Activated CD4-positive, alpha-beta memory T cell treated with anti-CD3 and anti-CD28 coated beads for 36 hours (primary cell): ENCODE data around the gene FNDC1. TPM values are rescaled to one million over a fixed set of nuclear protein-coding genes. Genes with fewer than 3 reads are reported as not detected.

Experiments
- CTCF ChIA-PET: fragments of 350-600 bp; sonication (Branson Sonifier 250); formaldehyde crosslinking; loops from one replicate; lab custom pipeline; 2021; ENCODE audit warnings: antibody characterized with exemption, inconsistent platforms; lab: Charles Lee
- POLR2A ChIA-PET: fragments of 350-600 bp; sonication (Branson Sonifier 250); formaldehyde crosslinking; loops from one replicate; lab custom pipeline; 2021; ENCODE audit warnings: antibody characterized with exemption; lab: Charles Lee
- DNase-seq: peaks from one replicate; pipeline ENCODE4 v3.0.0-alpha.2; 2020
- H3K27ac Mint-ChIP-seq: one replicate; pipeline ENCODE4 v1.8.0; 2021; ENCODE audit warnings: mixed read lengths
- H3K27me3 Mint-ChIP-seq: one replicate; pipeline ENCODE4 v1.8.0; 2021; ENCODE audit warnings: mixed read lengths
- H3K36me3 Mint-ChIP-seq: one replicate; pipeline ENCODE4 v1.8.0; 2021; ENCODE audit warnings: mixed read lengths
- H3K4me1 Mint-ChIP-seq: one replicate; pipeline ENCODE4 v1.8.0; 2021; ENCODE audit warnings: low read depth, mixed read lengths
- H3K4me3 Mint-ChIP-seq: one replicate; pipeline ENCODE4 v1.8.0; 2021; ENCODE audit warnings: mild to moderate bottlenecking, mixed read lengths
- H3K9me3 Mint-ChIP-seq: one replicate; pipeline ENCODE4 v1.8.0; 2021; ENCODE audit warnings: mixed read lengths
- intact Hi-C: fragments of 100-400 bp; cut with micrococcal nuclease; formaldehyde crosslinking; loops from one replicate; pipeline ENCODE4 v1.15.1; 2023
- total RNA-seq, 2 experiments: library from RNA; stranded (reverse); gene quantifications; one replicate each; pipeline ENCODE4 v1.2.3, GENCODE V29; 2021

The FNDC1 gene
- total RNA-seq, 2 experiments from 2014 or later, result not detected

- H3K27me3 Mint-ChIP-seq, result peaks cover 20% of the 10 kb centered on the region
- no peaks in the 10 kb centered on the region for H3K9me3 Mint-ChIP-seq
- H3K36me3 Mint-ChIP-seq, result no peaks in the 10 kb centered on the region
- H3K4me1 Mint-ChIP-seq, result no peaks in the 10 kb centered on the region
- CTCF ChIA-PET, result interaction anchor here (1.0 kb wide), 1 partner anchor 128 kb away, joined by 3 read pairs; no protein-coding TSS in a partner anchor
- intact Hi-C loops, result no loop called here
- H3K4me3 Mint-ChIP-seq, result no peak overlapping the region
- POLR2A ChIA-PET, result no interaction called here
- DNase-seq, result no peak
- no peak overlapping the region for H3K27ac Mint-ChIP-seq
Measured at GRCh38 chr6:159302594-159302992, 133.4 kb downstream of the FNDC1 start.

- Mint-ChIP-seq H3K9me3 (no peaks in the 10 kb centered on the region), H3K27ac (no peak overlapping the region), H3K36me3 (no peaks in the 10 kb centered on the region), H3K4me1 (no peaks in the 10 kb centered on the region), H3K4me3 (no peak overlapping the region), H3K27me3 (peaks cover 14% of the 10 kb centered on the region)
- ChIA-PET POLR2A (no interaction called here), CTCF (interaction anchor here (1.0 kb wide), 1 partner anchor 129 kb away, joined by 3 read pairs; no protein-coding TSS in a partner anchor)
- intact Hi-C loops, result no loop called here
- no peak for DNase-seq
Measured at GRCh38 chr6:159303159-159303558, 134.0 kb downstream of the FNDC1 start.

- no peak for DNase-seq
- no peaks in the 10 kb centered on the region for H3K4me1 Mint-ChIP-seq
- ChIA-PET CTCF (no interaction called here), POLR2A (no interaction called here)
- no peak overlapping the region for H3K27ac Mint-ChIP-seq
- no peaks in the 10 kb centered on the region for H3K36me3 Mint-ChIP-seq
- H3K27me3 Mint-ChIP-seq, result peaks cover 12% of the 10 kb centered on the region
- H3K4me3 Mint-ChIP-seq, result no peak overlapping the region
- no peaks in the 10 kb centered on the region for H3K9me3 Mint-ChIP-seq
- intact Hi-C loops, result no loop called here
Measured at GRCh38 chr6:159303784-159304183, 134.6 kb downstream of the FNDC1 start.

GRCh38 chr6:159304641-159305040 lies 135.4 kb downstream of the FNDC1 start:
- H3K4me1 Mint-ChIP-seq, result no peaks in the 10 kb centered on the region
- POLR2A ChIA-PET, result no interaction called here

GRCh38 chr6:159305159-159305558 lies 136.0 kb downstream of the FNDC1 start:
- intact Hi-C loops, result no loop called here
- H3K4me3 Mint-ChIP-seq, result no peak overlapping the region
- no peak overlapping the region for H3K27ac Mint-ChIP-seq
- no peaks in the 10 kb centered on the region for H3K4me1 Mint-ChIP-seq
- H3K36me3 Mint-ChIP-seq, result no peaks in the 10 kb centered on the region
- no peak for DNase-seq
- POLR2A ChIA-PET, result no interaction called here
- H3K27me3 Mint-ChIP-seq, result peaks cover 8% of the 10 kb centered on the region
- no peaks in the 10 kb centered on the region for H3K9me3 Mint-ChIP-seq
- CTCF ChIA-PET, result no interaction called here

More at GRCh38 chr6:159304641-159305040, 135.4 kb downstream of the FNDC1 start:
- Mint-ChIP-seq H3K36me3 (no peaks in the 10 kb centered on the region), H3K4me3 (no peak overlapping the region), H3K27me3 (peaks cover 8% of the 10 kb centered on the region), H3K27ac (no peak overlapping the region), H3K9me3 (no peaks in the 10 kb centered on the region)
- no peak for DNase-seq
- intact Hi-C loops, result no loop called here
- CTCF ChIA-PET, result no interaction called here

- intact Hi-C loops, result no loop called here
- H3K27me3 Mint-ChIP-seq, result peaks cover 6% of the 10 kb centered on the region
- H3K9me3 Mint-ChIP-seq, result no peaks in the 10 kb centered on the region
- ChIA-PET POLR2A (interaction anchor here (0.6 kb wide), 1 partner anchor 506 kb away, joined by 3 read pairs; no protein-coding TSS in a partner anchor), CTCF (no interaction called here)
- no peak for DNase-seq
- H3K4me3 Mint-ChIP-seq, result no peak overlapping the region
- no peak overlapping the region for H3K27ac Mint-ChIP-seq
- no peaks in the 10 kb centered on the region for H3K36me3 Mint-ChIP-seq
- no peaks in the 10 kb centered on the region for H3K4me1 Mint-ChIP-seq
Measured at GRCh38 chr6:159305804-159306537, 136.8 kb downstream of the FNDC1 start.

GRCh38 chr6:159307246-159307790 lies 138.1 kb downstream of the FNDC1 start:
- ChIA-PET CTCF (interaction anchor here (1.9 kb wide), 1 partner anchor 133 kb away, joined by 4 read pairs; no protein-coding TSS in a partner anchor), POLR2A (no interaction called here)
- Mint-ChIP-seq H3K36me3 (no peaks in the 10 kb centered on the region), H3K27ac (no peak overlapping the region), H3K27me3 (peaks cover 6% of the 10 kb centered on the region), H3K4me1 (no peaks in the 10 kb centered on the region), H3K4me3 (no peak overlapping the region), H3K9me3 (no peaks in the 10 kb centered on the region)
- intact Hi-C loops, result no loop called here
- no peak for DNase-seq

- ChIA-PET POLR2A (no interaction called here), CTCF (interaction anchor here (1.9 kb wide), 1 partner anchor 134 kb away, joined by 4 read pairs; no protein-coding TSS in a partner anchor)
- H3K4me3 Mint-ChIP-seq, result no peak overlapping the region
- no peak overlapping the region for H3K27ac Mint-ChIP-seq
- DNase-seq, result no peak
- H3K9me3 Mint-ChIP-seq, result no peaks in the 10 kb centered on the region
- no peaks in the 10 kb centered on the region for H3K4me1 Mint-ChIP-seq
- intact Hi-C loops, result no loop called here
- peaks cover 4% of the 10 kb centered on the region for H3K27me3 Mint-ChIP-seq
- no peaks in the 10 kb centered on the region for H3K36me3 Mint-ChIP-seq
Measured at GRCh38 chr6:159308198-159308597, 139.0 kb downstream of the FNDC1 start.

GRCh38 chr6:159309723-159310122 lies 140.5 kb downstream of the FNDC1 start:
- Mint-ChIP-seq H3K4me3 (no peak overlapping the region), H3K36me3 (no peaks in the 10 kb centered on the region), H3K9me3 (no peaks in the 10 kb centered on the region), H3K27ac (no peak overlapping the region), H3K4me1 (no peaks in the 10 kb centered on the region), H3K27me3 (peaks cover 1% of the 10 kb centered on the region)
- intact Hi-C loops, result no loop called here
- no peak for DNase-seq
- ChIA-PET CTCF (interaction anchor here (0.7 kb wide), 1 partner anchor 10 kb away, joined by 3 read pairs; no protein-coding TSS in a partner anchor), POLR2A (no interaction called here)

GRCh38 chr6:159311618-159312017 lies 142.4 kb downstream of the FNDC1 start:
- Mint-ChIP-seq H3K9me3 (no peaks in the 10 kb centered on the region), H3K36me3 (no peaks in the 10 kb centered on the region), H3K27me3 (no peaks in the 10 kb centered on the region), H3K4me1 (no peaks in the 10 kb centered on the region), H3K4me3 (no peak overlapping the region), H3K27ac (no peak overlapping the region)
- POLR2A ChIA-PET, result no interaction called here
- CTCF ChIA-PET, result interaction anchor here (1.2 kb wide), 1 partner anchor 59 kb away, joined by 6 read pairs; no protein-coding TSS in a partner anchor
- intact Hi-C loops, result no loop called here
- no peak for DNase-seq

GRCh38 chr6:159312206-159312605 lies 143.0 kb downstream of the FNDC1 start:
- no peak overlapping the region for H3K4me3 Mint-ChIP-seq
- DNase-seq, result no peak
- intact Hi-C loops, result no loop called here
- ChIA-PET POLR2A (no interaction called here), CTCF (no interaction called here)
- no peaks in the 10 kb centered on the region for H3K36me3 Mint-ChIP-seq
- peaks cover under 1% of the 10 kb centered on the region for H3K27me3 Mint-ChIP-seq
- no peaks in the 10 kb centered on the region for H3K4me1 Mint-ChIP-seq
- H3K27ac Mint-ChIP-seq, result no peak overlapping the region
- H3K9me3 Mint-ChIP-seq, result no peaks in the 10 kb centered on the region

GRCh38 chr6:159313018-159313417 lies 143.8 kb downstream of the FNDC1 start:
- CTCF ChIA-PET, result no interaction called here

More at GRCh38 chr6:159313018-159313417, 143.8 kb downstream of the FNDC1 start:
- Mint-ChIP-seq H3K27ac (no peak overlapping the region), H3K9me3 (no peaks in the 10 kb centered on the region), H3K36me3 (no peaks in the 10 kb centered on the region), H3K27me3 (peaks cover 1% of the 10 kb centered on the region), H3K4me1 (no peaks in the 10 kb centered on the region), H3K4me3 (no peak overlapping the region)
- DNase-seq, result no peak
- POLR2A ChIA-PET, result no interaction called here
- intact Hi-C loops, result no loop called here
